Lower leg skin (tissue), 4 donors: Measurements from ENCODE around the gene ZNF526. TPM values are rescaled to one million over a fixed set of nuclear protein-coding genes. Genes with fewer than 3 reads are reported as not detected.

Experiments used
- DNase-seq, 2 donors: peaks; one replicate each; pipeline ENCODE4 v3.0.0-alpha.2; 2019; ENCODE audit warnings: low spot score in 2 of 2
- H3K4me3 ChIP-seq: fragments of 200-600 bp; sonication (generic); 2 replicates; pipeline ENCODE4 v1.5.1; 2017; ENCODE audit warnings: mild to moderate bottlenecking, low read depth; ENCODE audit not compliant: poor library complexity, severe bottlenecking
- POLR2A ChIP-seq, 2 donors: fragments of 450-650 bp; IDR thresholded peaks; one replicate each; pipeline ENCODE4 v1.6.1; 2016 to 2017; ENCODE audit warnings: antibody characterized with exemption in 2 of 2, mild to moderate bottlenecking in 1 of 2, moderate library complexity in 1 of 2
- WGBS, 2 donors: methylation state at CpG; one replicate each; pipeline ENCODE4 v1.1.5; 2018; 5-methylcytosine and 5-hydroxymethylcytosine counted together
- intact Hi-C: fragments of 100-400 bp; cut with DNase I; formaldehyde crosslinking; loops from one replicate; pipeline ENCODE4 v1.15.0; 2023; ENCODE audit warnings: low total_unique reads
- total RNA-seq, 4 donors: library from RNA; depleted of rRNA; stranded (reverse); fragments of >200 nt; gene quantifications; one replicate each; pipeline ENCODE4 v1.1.0, GENCODE V29; 2016
- TF ChIP-seq, protein P1 (sequence below), 3 donors: fragments of 450-650 bp; IDR thresholded peaks; one replicate each; pipeline ENCODE4 v1.5.1; 2016; ENCODE audit warnings: antibody characterized with exemption in 3 of 3, mild to moderate bottlenecking in 3 of 3, moderate library complexity in 2 of 3

The ZNF526 gene
- total RNA-seq, 4 donors from 2014 or later = 6.9 to 10.7 (median 8.6) TPM

DNA sequence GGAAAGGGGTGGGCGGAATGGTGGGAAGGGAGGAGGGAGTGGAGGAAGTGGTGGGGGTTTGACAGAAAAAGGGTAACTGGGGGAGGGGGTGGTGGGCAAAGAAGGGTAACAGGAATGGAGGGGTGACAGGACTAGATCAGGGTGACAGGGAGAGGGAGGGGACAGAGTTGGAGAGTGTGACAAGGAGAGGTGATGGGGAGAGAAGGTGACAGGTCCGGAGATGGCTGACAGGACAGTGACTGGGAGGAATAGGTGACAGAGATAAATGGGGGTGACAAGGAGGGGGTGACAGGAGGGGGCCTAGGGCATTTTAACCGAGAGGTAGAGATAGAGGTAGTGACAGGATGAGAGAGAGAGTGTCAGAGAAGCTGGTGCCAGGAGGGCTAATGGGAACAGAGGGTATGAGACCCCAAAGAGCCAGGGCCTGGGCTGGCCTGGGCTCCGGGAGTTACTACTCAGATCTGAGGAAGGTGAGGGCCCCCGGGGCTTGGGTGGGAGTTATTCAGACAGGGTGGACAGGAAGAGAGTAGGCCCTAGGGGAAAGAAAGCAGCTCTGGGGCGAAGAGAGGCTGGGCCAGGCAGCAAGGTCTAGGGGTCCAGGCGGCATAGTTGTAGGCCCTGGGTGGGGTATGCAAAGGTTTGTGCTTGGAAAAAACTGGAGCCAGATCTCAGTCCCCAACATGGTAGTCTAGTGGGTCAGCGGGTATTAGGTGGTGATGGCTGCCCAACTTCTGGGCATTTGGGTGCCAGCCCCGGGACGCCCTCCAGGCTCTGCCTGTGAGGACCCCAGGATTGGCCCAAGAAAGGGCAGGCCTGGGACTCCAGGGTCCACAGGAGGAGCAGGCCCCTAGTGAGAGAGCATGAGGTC, 49.6 kb downstream of the ZNF526 start:
- peak overlapping the region; percentile 38 for H3K4me3 ChIP-seq
- no peak for TF ChIP-seq POLR2A (IDR thresholded peaks at IDR 0.05)
- TF ChIP-seq, protein P1, sequence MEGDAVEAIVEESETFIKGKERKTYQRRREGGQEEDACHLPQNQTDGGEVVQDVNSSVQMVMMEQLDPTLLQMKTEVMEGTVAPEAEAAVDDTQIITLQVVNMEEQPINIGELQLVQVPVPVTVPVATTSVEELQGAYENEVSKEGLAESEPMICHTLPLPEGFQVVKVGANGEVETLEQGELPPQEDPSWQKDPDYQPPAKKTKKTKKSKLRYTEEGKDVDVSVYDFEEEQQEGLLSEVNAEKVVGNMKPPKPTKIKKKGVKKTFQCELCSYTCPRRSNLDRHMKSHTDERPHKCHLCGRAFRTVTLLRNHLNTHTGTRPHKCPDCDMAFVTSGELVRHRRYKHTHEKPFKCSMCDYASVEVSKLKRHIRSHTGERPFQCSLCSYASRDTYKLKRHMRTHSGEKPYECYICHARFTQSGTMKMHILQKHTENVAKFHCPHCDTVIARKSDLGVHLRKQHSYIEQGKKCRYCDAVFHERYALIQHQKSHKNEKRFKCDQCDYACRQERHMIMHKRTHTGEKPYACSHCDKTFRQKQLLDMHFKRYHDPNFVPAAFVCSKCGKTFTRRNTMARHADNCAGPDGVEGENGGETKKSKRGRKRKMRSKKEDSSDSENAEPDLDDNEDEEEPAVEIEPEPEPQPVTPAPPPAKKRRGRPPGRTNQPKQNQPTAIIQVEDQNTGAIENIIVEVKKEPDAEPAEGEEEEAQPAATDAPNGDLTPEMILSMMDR (IDR thresholded peaks at IDR 0.05) = no peak
- 10 to 24% methylated on average over 10 of the region's 10 CpGs for WGBS, 2 donors
- intact Hi-C loops = no loop called here
- no peak for DNase-seq

DNA sequence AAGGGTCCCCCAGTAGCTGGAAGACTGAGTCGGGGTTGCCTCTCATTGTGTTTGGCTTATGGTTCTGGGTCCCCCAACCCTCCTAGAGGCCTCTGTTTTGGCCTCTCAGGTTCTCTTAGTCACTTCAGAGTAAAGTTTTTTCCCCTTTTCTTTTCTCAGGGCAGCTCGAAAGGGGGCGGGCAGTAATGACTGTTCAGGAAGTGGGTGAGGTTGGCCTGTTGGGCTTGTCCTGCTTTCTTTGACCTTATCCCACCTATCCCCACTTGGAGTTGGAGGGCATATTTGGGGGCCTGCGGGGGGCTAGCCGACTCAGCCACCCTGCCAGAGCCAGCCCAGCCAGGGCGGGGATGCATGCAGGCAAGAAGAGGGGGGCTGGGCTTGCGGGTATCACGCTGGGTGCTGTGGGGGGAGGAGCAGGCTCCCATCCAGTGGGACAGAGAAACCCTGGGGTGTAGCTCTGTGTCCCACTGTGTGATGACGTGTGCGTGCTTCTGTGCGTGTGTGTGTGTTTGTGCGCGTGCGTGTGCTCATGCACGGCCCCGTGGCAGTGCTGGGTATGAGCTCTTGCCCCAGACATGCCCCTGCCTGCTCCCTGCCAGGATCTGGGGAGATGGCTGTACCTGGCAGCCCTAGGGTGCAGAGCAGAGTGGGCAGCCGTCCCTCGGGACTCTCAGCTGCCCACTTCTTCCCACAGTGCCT, 50.4 kb downstream of the ZNF526 start:
- TF ChIP-seq, protein P1 (IDR thresholded peaks at IDR 0.05) = no peak
- TF ChIP-seq POLR2A (IDR thresholded peaks at IDR 0.05) = no peak
- H3K4me3 ChIP-seq = no peak overlapping the region
- intact Hi-C loops = no loop called here
- 0 to 3% methylated on average over 18 of the region's 18 CpGs for WGBS, 2 donors
- DNase-seq = no peak

DNA sequence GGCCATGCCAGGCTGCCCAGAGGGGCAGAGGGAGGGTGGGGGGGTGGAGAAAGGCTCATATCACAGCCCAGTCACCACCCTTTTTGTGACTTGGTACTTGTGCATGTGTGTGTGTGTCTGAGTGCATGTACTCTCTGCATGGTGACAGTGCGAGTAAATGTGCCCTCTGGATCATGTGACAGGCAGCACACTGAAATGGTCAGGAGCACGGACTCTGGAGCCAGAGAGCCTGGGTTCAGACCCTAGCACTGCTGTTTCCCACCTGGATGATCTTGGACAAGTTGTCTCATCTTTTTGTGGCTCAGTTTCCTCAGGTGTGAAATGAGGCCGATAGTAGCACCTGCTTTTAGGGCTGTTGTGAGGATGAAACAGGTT, 50.9 kb downstream of the ZNF526 start:
- no peak for DNase-seq
- TF ChIP-seq, protein P1 (IDR thresholded peaks at IDR 0.05) = no peak
- no peak for TF ChIP-seq POLR2A (IDR thresholded peaks at IDR 0.05)
- WGBS, 2 donors = 0 to 31% methylated on average over 3 of the region's 3 CpGs
- intact Hi-C loops = no loop called here
- no peak overlapping the region for H3K4me3 ChIP-seq

DNA sequence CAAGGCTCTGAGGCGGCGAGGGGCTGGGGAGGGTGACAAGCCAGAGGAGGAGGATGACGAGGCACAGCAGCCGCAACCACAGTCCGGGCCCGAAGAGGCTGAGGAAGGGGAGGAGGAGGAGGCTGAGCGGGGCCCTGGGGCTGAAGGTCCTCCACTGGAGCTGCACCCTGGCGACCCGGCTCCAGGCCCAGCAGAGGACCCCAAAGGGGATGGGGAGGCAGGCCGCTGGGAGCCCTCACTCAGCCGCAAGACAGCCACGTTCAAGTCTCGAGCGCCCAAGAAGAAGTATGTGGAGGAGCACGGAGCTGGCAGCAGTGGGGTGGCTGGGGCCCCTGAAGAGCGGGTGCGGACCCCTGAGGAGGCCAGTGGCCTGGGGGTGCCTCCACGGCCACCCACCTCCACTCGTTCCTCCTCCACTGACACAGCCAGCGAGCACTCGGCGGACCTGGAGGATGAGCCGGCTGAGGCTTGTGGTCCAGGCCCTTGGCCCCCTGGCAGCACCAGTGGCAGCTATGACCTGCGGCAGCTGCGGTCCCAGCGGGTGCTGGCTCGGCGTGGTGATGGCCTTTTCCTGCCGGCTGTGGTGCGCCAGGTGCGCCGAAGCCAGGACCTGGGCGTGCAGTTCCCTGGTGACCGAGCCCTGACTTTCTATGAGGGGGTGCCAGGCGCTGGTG, 51.9 kb downstream of the ZNF526 start:
- no peak for TF ChIP-seq POLR2A (IDR thresholded peaks at IDR 0.05)
- TF ChIP-seq, protein P1 (IDR thresholded peaks at IDR 0.05) = no peak
- no peak for DNase-seq
- intact Hi-C loops = no loop called here
- H3K4me3 ChIP-seq = no peak overlapping the region
- WGBS, 2 donors = 86 to 89% methylated on average over 10 to 28 of the region's 35 CpGs

DNA sequence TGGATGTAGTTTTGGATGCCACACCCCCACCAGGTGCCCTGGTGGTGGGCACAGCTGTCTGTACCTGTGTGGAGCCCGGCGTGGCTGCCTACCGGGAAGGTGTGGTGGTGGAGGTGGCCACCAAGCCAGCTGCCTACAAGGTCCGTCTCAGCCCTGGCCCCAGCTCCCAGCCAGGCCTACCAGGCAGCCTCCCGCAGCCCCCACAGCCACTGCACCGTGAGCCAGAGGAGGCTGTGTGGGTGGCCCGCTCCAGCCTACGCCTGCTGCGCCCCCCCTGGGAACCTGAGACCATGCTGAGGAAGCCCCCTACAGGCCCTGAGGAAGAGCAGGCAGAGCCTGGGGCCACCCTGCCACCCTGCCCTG, 52.4 kb downstream of the ZNF526 start:
- no peak for DNase-seq
- no peak overlapping the region for H3K4me3 ChIP-seq
- no peak for TF ChIP-seq POLR2A (IDR thresholded peaks at IDR 0.05)
- TF ChIP-seq, protein P1 (IDR thresholded peaks at IDR 0.05) = no peak
- WGBS, 2 donors = 85% methylated on average over 3 of the region's 9 CpGs; no CpG with 5 or more reads in 1 of the 2 donors
- intact Hi-C loops = no loop called here
